Uterus (tissue), 4 donors: Measurements from ENCODE around the gene IRF2BP2. TPM values are rescaled to one million over a fixed set of nuclear protein-coding genes. Genes with fewer than 3 reads are reported as not detected.

Experiments
- DNase-seq, 2 donors: peaks; one replicate each; pipeline ENCODE4 v3.0.0-alpha.2; 2019 to 2020
- H3K27ac ChIP-seq, 2 donors: fragments of 200-600 bp; sonication (generic); 1 replicate in 1 of 2; 2 replicates in 1 of 2; pipeline ENCODE4 v1.5.1; 2016 to 2018
- H3K27me3 ChIP-seq, 2 donors: fragments of 200-600 bp; sonication (generic); one replicate each; pipeline ENCODE4 v1.5.1; 2018 to 2019; ENCODE audit warnings: control low read depth in 1 of 2
- H3K36me3 ChIP-seq, 2 donors: fragments of 200-600 bp; sonication (generic); one replicate each; pipeline ENCODE4 v1.5.1; 2019; ENCODE audit warnings: control low read depth in 1 of 2
- H3K4me1 ChIP-seq, 2 donors: fragments of 200-600 bp; sonication (generic); one replicate each; pipeline ENCODE4 v1.5.1; 2018 to 2019; ENCODE audit warnings: control low read depth in 1 of 2
- H3K4me3 ChIP-seq, 2 donors: fragments of 200-600 bp; sonication (generic); 1 replicate in 1 of 2; 2 replicates in 1 of 2; pipeline ENCODE4 v1.5.1; 2018 to 2019; ENCODE audit warnings: mild to moderate bottlenecking in 1 of 2
- H3K9me3 ChIP-seq, 2 donors: fragments of 200-600 bp; sonication (generic); one replicate each; pipeline ENCODE4 v1.5.1; 2019; ENCODE audit warnings: control low read depth in 1 of 2
- POLR2A ChIP-seq, 2 donors: fragments of 450-650 bp; IDR thresholded peaks; one replicate each; pipeline ENCODE4 v1.6.1; 2016; ENCODE audit warnings: antibody characterized with exemption in 2 of 2, mild to moderate bottlenecking in 1 of 2, moderate library complexity in 1 of 2
- intact Hi-C: fragments of 100-400 bp; cut with DNase I; formaldehyde crosslinking; loops from one replicate; pipeline ENCODE4 v1.15.1; 2023; ENCODE audit warnings: low total_unique reads
- total RNA-seq, 4 donors: library from RNA; depleted of rRNA in 3 of 4; stranded (reverse); fragments of >200 nt in 3 of 4; gene quantifications; one replicate each; pipeline versions ENCODE4 v1.1.0 to v1.2.4, GENCODE V29; 2014 to 2023
- TF ChIP-seq, protein P1 (sequence below), 4 experiments: fragments of 200-600 bp in 2 of 4; fragments of 450-650 bp in 2 of 4; sonication (generic) in 2 of 4; IDR thresholded peaks; one replicate each; pipeline ENCODE4 v1.5.1; 2016 to 2019; ENCODE audit warnings: antibody characterized with exemption in 4 of 4, mild to moderate bottlenecking in 2 of 4, moderate library complexity in 1 of 4
- donor health status: DM: yes; HTN: yes; CAD: no.

Gene IRF2BP2
- total RNA-seq, 4 donors from 2014 or later: 56.8 to 182 (median 124) TPM

DNA sequence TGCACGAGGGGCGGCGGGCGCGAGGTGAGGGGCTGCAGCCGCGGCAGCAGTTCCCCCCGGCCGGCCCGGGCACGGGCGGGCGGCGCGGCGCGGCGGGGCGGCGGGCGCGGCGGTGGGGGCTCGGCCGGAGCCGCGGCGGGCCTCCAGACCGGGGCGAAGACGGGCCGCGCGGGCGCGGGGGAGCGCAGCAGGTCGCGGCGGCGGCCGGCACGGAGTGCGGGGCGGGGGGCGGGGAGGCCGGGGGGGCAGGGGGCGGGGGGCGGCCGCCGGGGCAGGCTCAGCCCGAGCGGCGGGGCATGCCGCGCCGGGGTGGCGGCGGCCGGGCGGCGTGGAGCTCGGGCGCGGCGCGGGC, 311 bp downstream of the IRF2BP2 start:
- Histone ChIP-seq H3K9me3 (no peaks in the 10 kb centered on the region), H3K4me1 (peaks cover 6 to 7% of the 10 kb centered on the region in 2 donors), H3K27me3 (no peaks in the 10 kb centered on the region), H3K36me3 (no peaks in the 10 kb centered on the region), H3K4me3 (peak overlapping the region; percentile 53 to 54), H3K27ac (peak overlapping the region; percentile 99 to 100)
- intact Hi-C loops: loop anchor here (2.0 to 10.0 kb wide), 6 partner anchors 75 to 465 kb away; no protein-coding TSS in a partner anchor
- no peak for TF ChIP-seq POLR2A (IDR thresholded peaks at IDR 0.05)
- TF ChIP-seq, protein P1, sequence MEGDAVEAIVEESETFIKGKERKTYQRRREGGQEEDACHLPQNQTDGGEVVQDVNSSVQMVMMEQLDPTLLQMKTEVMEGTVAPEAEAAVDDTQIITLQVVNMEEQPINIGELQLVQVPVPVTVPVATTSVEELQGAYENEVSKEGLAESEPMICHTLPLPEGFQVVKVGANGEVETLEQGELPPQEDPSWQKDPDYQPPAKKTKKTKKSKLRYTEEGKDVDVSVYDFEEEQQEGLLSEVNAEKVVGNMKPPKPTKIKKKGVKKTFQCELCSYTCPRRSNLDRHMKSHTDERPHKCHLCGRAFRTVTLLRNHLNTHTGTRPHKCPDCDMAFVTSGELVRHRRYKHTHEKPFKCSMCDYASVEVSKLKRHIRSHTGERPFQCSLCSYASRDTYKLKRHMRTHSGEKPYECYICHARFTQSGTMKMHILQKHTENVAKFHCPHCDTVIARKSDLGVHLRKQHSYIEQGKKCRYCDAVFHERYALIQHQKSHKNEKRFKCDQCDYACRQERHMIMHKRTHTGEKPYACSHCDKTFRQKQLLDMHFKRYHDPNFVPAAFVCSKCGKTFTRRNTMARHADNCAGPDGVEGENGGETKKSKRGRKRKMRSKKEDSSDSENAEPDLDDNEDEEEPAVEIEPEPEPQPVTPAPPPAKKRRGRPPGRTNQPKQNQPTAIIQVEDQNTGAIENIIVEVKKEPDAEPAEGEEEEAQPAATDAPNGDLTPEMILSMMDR (IDR thresholded peaks at IDR 0.05): no peak
- no peak for DNase-seq

DNA sequence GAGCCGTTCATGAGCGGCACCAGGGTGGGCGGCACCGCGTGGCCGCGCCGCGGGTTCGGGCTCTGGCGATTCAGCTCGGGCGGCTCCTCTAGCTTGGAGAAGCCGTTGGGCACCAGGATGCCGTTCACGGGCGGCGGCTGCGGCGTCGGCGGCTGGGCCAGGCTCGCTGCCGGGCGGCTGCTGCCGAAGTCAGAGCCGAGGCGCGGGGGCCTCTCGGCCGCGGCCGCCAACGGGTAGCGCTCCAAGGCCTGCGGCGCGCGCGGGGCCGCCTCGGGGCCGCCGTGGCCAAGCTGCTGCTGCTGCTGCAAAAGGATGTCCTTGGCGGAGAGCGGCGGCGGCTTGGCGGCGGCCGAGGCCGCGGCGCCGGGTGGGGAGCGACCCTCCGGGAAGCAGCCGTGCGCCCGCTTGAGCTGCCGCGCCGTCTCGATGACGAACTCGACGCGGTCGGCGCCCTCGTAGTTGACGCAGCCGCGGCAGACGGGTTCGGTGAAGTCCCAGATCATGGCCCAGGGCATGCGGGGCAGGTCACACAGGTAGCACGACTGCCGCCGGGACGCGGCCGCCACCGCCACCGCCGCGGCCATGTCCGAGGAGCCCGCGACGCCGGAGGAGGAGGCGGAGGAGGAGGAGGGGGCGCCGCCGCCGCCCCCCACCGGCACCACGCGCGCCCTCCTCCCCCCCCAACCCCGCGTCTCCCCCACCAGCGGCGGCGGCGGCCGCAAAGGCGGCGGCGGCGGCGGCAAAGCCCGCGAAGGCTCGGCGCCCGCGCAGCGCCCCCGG, 877 bp downstream of the IRF2BP2 start:
- TF ChIP-seq, protein P1 (IDR thresholded peaks at IDR 0.05): peak in 1 of 4 experiments; percentile 4
- TF ChIP-seq POLR2A (IDR thresholded peaks at IDR 0.05): peak in 1 of 2 donors; percentile 22
- H3K27ac ChIP-seq: peak overlapping the region; percentile 99 to 100
- H3K4me1 ChIP-seq: peaks cover 6 to 7% of the 10 kb centered on the region in 2 donors
- no peaks in the 10 kb centered on the region for H3K36me3 ChIP-seq
- no peaks in the 10 kb centered on the region for H3K27me3 ChIP-seq
- H3K9me3 ChIP-seq: no peaks in the 10 kb centered on the region
- DNase-seq: peak; percentile 45 to 50
- intact Hi-C loops: loop anchor here (5.0 to 10.0 kb wide), 5 partner anchors 74 to 466 kb away; no protein-coding TSS in a partner anchor
- H3K4me3 ChIP-seq: peak overlapping the region; percentile 48 to 54

DNA sequence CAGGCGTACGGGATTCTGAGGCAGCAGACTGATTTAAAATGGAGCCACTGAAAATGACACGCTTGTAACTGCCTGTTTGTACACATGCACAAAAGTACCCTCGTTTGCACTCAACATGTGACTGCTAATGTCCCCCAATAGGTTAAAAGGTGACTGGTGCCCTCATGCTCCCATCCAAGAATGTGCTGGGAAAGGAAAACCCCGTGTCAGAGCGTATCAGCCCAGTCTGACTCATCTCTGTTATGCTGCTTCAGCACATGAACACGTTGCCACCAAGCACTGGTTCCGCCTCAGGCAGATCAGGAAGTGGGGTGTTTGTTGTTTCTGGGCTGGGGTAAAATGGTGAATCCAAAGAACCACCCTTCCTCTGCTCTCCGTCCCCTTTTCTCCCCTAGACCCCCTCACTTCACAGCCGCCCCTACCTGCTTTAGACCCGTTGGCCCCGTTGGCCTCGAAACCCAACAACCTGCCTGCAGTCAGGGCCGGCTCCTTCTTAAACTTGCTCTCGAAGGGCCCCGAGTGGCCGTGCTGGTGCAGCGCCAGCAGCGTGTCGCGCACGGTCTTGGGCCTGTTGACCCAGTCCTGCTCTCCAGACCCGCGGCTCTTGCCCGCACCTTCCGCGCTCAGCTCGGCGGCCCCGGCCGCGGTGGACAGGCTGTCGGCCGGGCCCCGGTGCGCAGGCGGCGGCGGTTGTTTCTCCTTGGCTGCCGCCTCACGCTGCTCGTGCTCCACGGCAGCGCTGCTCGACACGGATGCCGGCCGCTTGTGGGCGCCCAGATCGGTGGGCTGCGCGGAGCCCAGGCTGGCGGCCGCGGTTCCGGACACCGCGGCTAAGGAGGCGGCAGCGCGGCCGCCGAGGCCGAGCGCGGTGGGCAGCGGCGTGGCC, 1.7 kb downstream of the IRF2BP2 start:
- Histone ChIP-seq H3K4me1 (peaks cover 6 to 7% of the 10 kb centered on the region in 2 donors), H3K4me3 (peak overlapping the region; percentile 48 to 54), H3K27ac (peak overlapping the region; percentile 99 to 100), H3K27me3 (no peaks in the 10 kb centered on the region), H3K36me3 (no peaks in the 10 kb centered on the region), H3K9me3 (no peaks in the 10 kb centered on the region)
- intact Hi-C loops: loop anchor here (5.0 to 10.0 kb wide), 5 partner anchors 73 to 467 kb away; no protein-coding TSS in a partner anchor
- peak; percentile 73 to 88 for DNase-seq
- TF ChIP-seq POLR2A (IDR thresholded peaks at IDR 0.05): peak; percentile 60 to 62
- TF ChIP-seq, protein P1 (IDR thresholded peaks at IDR 0.05): peak in 1 of 4 experiments; percentile 5

GRCh38 chr1:234607109-234608024, 2.6 kb downstream of the IRF2BP2 start:
- H3K4me1 ChIP-seq: peaks cover 7 to 8% of the 10 kb centered on the region in 2 donors
- no peaks in the 10 kb centered on the region for H3K36me3 ChIP-seq
- peak overlapping the region; percentile 99 to 100 for H3K27ac ChIP-seq
- DNase-seq: no peak
- TF ChIP-seq, protein P1 (IDR thresholded peaks at IDR 0.05): peak in 1 of 4 experiments; percentile 6
- no peak for TF ChIP-seq POLR2A (IDR thresholded peaks at IDR 0.05)
- no peaks in the 10 kb centered on the region for H3K9me3 ChIP-seq
- intact Hi-C loops: loop anchor here (5.0 to 10.0 kb wide), 5 partner anchors 73 to 467 kb away; no protein-coding TSS in a partner anchor
- no peaks in the 10 kb centered on the region for H3K27me3 ChIP-seq
- H3K4me3 ChIP-seq: peak overlapping the region; percentile 48 to 54
